Measurements from ENCODE around the gene LIPN.

GRCh38 chr10:88782222-88782621 lies 22.4 kb downstream of the LIPN start:
- TF ChIP-seq POLR2AphosphoS5 (IDR thresholded peaks at IDR 0.05; ENCODE audit: low read depth, low read length) (no peak), SIN3A (IDR thresholded peaks at IDR 0.05; ENCODE audit: borderline replicate concordance, insufficient read depth, low read length) (no peak), TAF1 (IDR thresholded peaks at IDR 0.05; ENCODE audit: borderline replicate concordance, insufficient read depth, low read length) (no peak), REST (IDR thresholded peaks at IDR 0.05; ENCODE audit: insufficient read depth in 1 of 2, low read depth in 2 of 2, low read length in 2 of 2) (no peak)

Measured in PFSK-1 (cell line).